ENCODE results near the gene ZACN.

ZACN gene

GRCh38 chr17:76097716-76098295 lies 18.8 kb downstream of the ZACN start:
- no peak for DNase-seq (ENCODE audit: low read depth in 2 of 2, low spot score in 1 of 2)

GRCh38 chr17:76102944-76103273 lies 23.9 kb downstream of the ZACN start:
- no peak for DNase-seq (ENCODE audit: low read depth in 2 of 2, low spot score in 1 of 2)

GRCh38 chr17:76103274-76104139 lies 24.5 kb downstream of the ZACN start, which contains the start of gene EXOC7:
EXOC7 (minus strand) TSS chr17:76103787; CDS start chr17:76103692, 95 bp downstream.
- DNase-seq (ENCODE audit: low read depth in 2 of 2, low spot score in 1 of 2) = peak; percentile 81 to 85

- no peak for DNase-seq (ENCODE audit: low read depth in 2 of 2, low spot score in 1 of 2)
Observed at GRCh38 chr17:76104140-76104895, 25.3 kb downstream of the ZACN start.

GRCh38 chr17:76104896-76105231 lies 25.9 kb downstream of the ZACN start:
- DNase-seq (ENCODE audit: low read depth in 2 of 2, low spot score in 1 of 2) = no peak

- no peak for DNase-seq (ENCODE audit: low read depth in 2 of 2, low spot score in 1 of 2)
Observed at GRCh38 chr17:76106703-76107102, 27.7 kb downstream of the ZACN start.

GRCh38 chr17:76107509-76107908 lies 28.5 kb downstream of the ZACN start:
- DNase-seq (ENCODE audit: low read depth in 2 of 2, low spot score in 1 of 2) = no peak

- no peak for DNase-seq (ENCODE audit: low read depth in 2 of 2, low spot score in 1 of 2)
Observed at GRCh38 chr17:76111956-76112355, 33.0 kb downstream of the ZACN start.

GRCh38 chr17:76115138-76115754 lies 36.3 kb downstream of the ZACN start:
- no peak for DNase-seq (ENCODE audit: low read depth in 2 of 2, low spot score in 1 of 2)

- no peak for DNase-seq (ENCODE audit: low read depth in 2 of 2, low spot score in 1 of 2)
Observed at GRCh38 chr17:76119409-76120371, 40.7 kb downstream of the ZACN start.

- DNase-seq (ENCODE audit: low read depth in 2 of 2, low spot score in 1 of 2) = no peak
Observed at GRCh38 chr17:76120658-76121008, 41.7 kb downstream of the ZACN start.

- DNase-seq (ENCODE audit: low read depth in 2 of 2, low spot score in 1 of 2) = no peak
Observed at GRCh38 chr17:76121932-76122430, 43.0 kb downstream of the ZACN start.

- DNase-seq (ENCODE audit: low read depth in 2 of 2, low spot score in 1 of 2) = no peak
Observed at GRCh38 chr17:76122431-76123190, 43.6 kb downstream of the ZACN start.

GRCh38 chr17:76123191-76123499 lies 44.2 kb downstream of the ZACN start:
- no peak for DNase-seq (ENCODE audit: low read depth in 2 of 2, low spot score in 1 of 2)

GRCh38 chr17:76123749-76124581 lies 45.0 kb downstream of the ZACN start:
- no peak for DNase-seq (ENCODE audit: low read depth in 2 of 2, low spot score in 1 of 2)

- DNase-seq (ENCODE audit: low read depth in 2 of 2, low spot score in 1 of 2) = no peak
Observed at GRCh38 chr17:76124582-76125390, 45.8 kb downstream of the ZACN start.

GRCh38 chr17:76125391-76125675 lies 46.4 kb downstream of the ZACN start:
- no peak for DNase-seq (ENCODE audit: low read depth in 2 of 2, low spot score in 1 of 2)

GRCh38 chr17:76125922-76126321 lies 46.9 kb downstream of the ZACN start:
- no peak for DNase-seq (ENCODE audit: low read depth in 2 of 2, low spot score in 1 of 2)
